CD14-positive monocyte (primary cell): ENCODE data around the gene DHX58. TPM values are rescaled to one million over a fixed set of nuclear protein-coding genes. Genes with fewer than 3 reads are reported as not detected.
A peak's percentile ranks its signal among the peaks of the same experiment; 100 is the strongest.
"Not testable (repeated sequence)": the region's sequence is repeated elsewhere in the genome, so short reads cannot be mapped to it uniquely, and the experiment has no call there.

Experiments used
- DNase-seq, 3 donors: peaks; one replicate each; pipeline ENCODE4 v3.0.0-alpha.2; 2011 to 2022
- H2AFZ ChIP-seq: 2 replicates; pipeline ENCODE4 v1.6.0; 2012; ENCODE audit warnings: mild to moderate bottlenecking, low read depth, low read length, inconsistent platforms; ENCODE audit not compliant: insufficient read depth, poor library complexity, severe bottlenecking
- H3K27ac ChIP-seq, 2 donors: 1 replicate in 1 of 2; 2 replicates in 1 of 2; pipeline ENCODE4 v1.5.1; 2012 to 2013; ENCODE audit warnings: low read length in 2 of 2, control low read depth in 1 of 2, inconsistent platforms in 1 of 2, low read depth in 1 of 2, mild to moderate bottlenecking in 1 of 2
- H3K27me3 ChIP-seq, 2 donors: one replicate each; pipeline versions ENCODE4 v1.6.0 to v1.6.1; 2011 to 2013; ENCODE audit warnings: low read length in 2 of 2; ENCODE audit not compliant: control insufficient read depth in 2 of 2, insufficient read depth in 2 of 2
- H3K36me3 ChIP-seq, 2 donors: replicated peaks in 1 of 2; 1 replicate in 1 of 2; 2 replicates in 1 of 2; pipeline versions ENCODE4 v1.5.1 to v1.6.1; 2012 to 2013; ENCODE audit warnings: low read length in 2 of 2, control low read depth in 1 of 2, inconsistent platforms in 1 of 2, mild to moderate bottlenecking in 1 of 2; ENCODE audit not compliant: insufficient read depth in 2 of 2, control insufficient read depth in 1 of 2
- H3K4me1 ChIP-seq, 2 donors: 1 replicate in 1 of 2; 2 replicates in 1 of 2; pipeline versions ENCODE4 v1.5.1 to v1.6.1; 2012 to 2013; ENCODE audit warnings: low read length in 2 of 2, control low read depth in 1 of 2, inconsistent platforms in 1 of 2, mild to moderate bottlenecking in 1 of 2, moderate library complexity in 1 of 2; ENCODE audit not compliant: insufficient read depth in 2 of 2, control insufficient read depth in 1 of 2
- H3K4me2 ChIP-seq: replicated peaks from 2 replicates; pipeline ENCODE3; 2012; ENCODE audit warnings: low read length, moderate library complexity, mild to moderate bottlenecking; ENCODE audit not compliant: poor library complexity, severe bottlenecking; ENCODE audit errors: extremely low read depth
- H3K4me3 ChIP-seq, 3 experiments: fragments of 200-600 bp in 1 of 3; sonication (generic) in 1 of 3; replicated peaks in 1 of 3; 1 replicate in 2 of 3; 2 replicates in 1 of 3; pipeline ENCODE4 v1.5.1; 2011 to 2013; ENCODE audit warnings: low read length in 3 of 3, mild to moderate bottlenecking in 3 of 3, control low read depth in 2 of 3, low read depth in 2 of 3, inconsistent platforms in 1 of 3, moderate library complexity in 1 of 3
- H3K79me2 ChIP-seq: 2 replicates; pipeline ENCODE4 v1.6.0; 2012; ENCODE audit warnings: mild to moderate bottlenecking, control low read depth, inconsistent platforms, low read length, moderate library complexity; ENCODE audit not compliant: insufficient read depth
- H3K9ac ChIP-seq: 2 replicates; pipeline ENCODE4 v1.6.0; 2017; ENCODE audit warnings: low read length, mild to moderate bottlenecking; ENCODE audit not compliant: insufficient read depth, poor library complexity, severe bottlenecking
- H3K9me3 ChIP-seq, 2 donors: replicated peaks in 1 of 2; 1 replicate in 1 of 2; 2 replicates in 1 of 2; pipeline versions ENCODE4 v1.5.1 to v1.6.1; 2012 to 2013; ENCODE audit warnings: low read length in 2 of 2, control low read depth in 1 of 2; ENCODE audit not compliant: control insufficient read depth in 1 of 2, insufficient read depth in 1 of 2
- H4K20me1 ChIP-seq: 2 replicates; pipeline ENCODE4 v1.6.0; 2012; ENCODE audit warnings: mild to moderate bottlenecking, low read length, control low read depth, moderate library complexity; ENCODE audit not compliant: insufficient read depth
- H3K27ac Mint-ChIP-seq, 7 donors: one replicate each; pipeline ENCODE4 v1.8.0; 2020; ENCODE audit warnings: mild to moderate bottlenecking in 7 of 7, mixed read lengths in 7 of 7, moderate library complexity in 6 of 7, inconsistent platforms in 2 of 7
- H3K27me3 Mint-ChIP-seq, 3 donors: one replicate each; pipeline ENCODE4 v1.8.0; 2021 to 2022; ENCODE audit warnings: low read depth in 3 of 3, mild to moderate bottlenecking in 3 of 3, mixed read lengths in 3 of 3, moderate library complexity in 3 of 3, inconsistent platforms in 1 of 3
- H3K36me3 Mint-ChIP-seq, 2 donors: one replicate each; pipeline ENCODE4 v1.8.0; 2020; ENCODE audit warnings: mixed read lengths in 2 of 2, inconsistent platforms in 1 of 2, mild to moderate bottlenecking in 1 of 2
- H3K4me1 Mint-ChIP-seq: one replicate; pipeline ENCODE4 v1.8.0; 2020; ENCODE audit warnings: mild to moderate bottlenecking, mixed read lengths
- H3K4me3 Mint-ChIP-seq, 2 donors: one replicate each; pipeline ENCODE4 v1.8.0; 2020; ENCODE audit warnings: mild to moderate bottlenecking in 2 of 2, mixed read lengths in 2 of 2, moderate library complexity in 1 of 2
- H3K9me3 Mint-ChIP-seq, 7 donors: one replicate each; pipeline ENCODE4 v1.8.0; 2020 to 2022; ENCODE audit warnings: mixed read lengths in 7 of 7, mild to moderate bottlenecking in 6 of 7, moderate library complexity in 6 of 7, inconsistent platforms in 2 of 7
- CTCF ChIP-seq: fragments of 200-600 bp; IDR thresholded peaks from one replicate; pipeline ENCODE4 v1.8.0; 2022; ENCODE audit warnings: antibody characterized with exemption, mild to moderate bottlenecking
- WGBS: methylation state at CpG from one replicate; pipeline ENCODE4 v1.1.5; 2013; ENCODE audit warnings: missing lambda C conversion rate; ENCODE audit not compliant: insufficient coverage; 5-methylcytosine and 5-hydroxymethylcytosine counted together
- intact Hi-C, 2 donors: fragments of 100-400 bp; cut with micrococcal nuclease; formaldehyde crosslinking; loops; one replicate each; pipeline versions ENCODE4 v1.15.0 to v1.15.1; 2023
- polyA plus RNA-seq, 3 donors: library from polyadenylated mRNA; depleted of rRNA in 1 of 3; unstranded in 2 of 3; stranded (reverse) in 1 of 3; fragments of 300-500 nt in 2 of 3; fragments of >200 nt in 1 of 3; fragmentation: Illumina TruSeq in 2 of 3; gene quantifications; 1 replicate in 2 of 3; 2 replicates in 1 of 3; pipeline ENCODE4 v1.2.3, GENCODE V29; 2012 to 2021

DHX58 gene
- polyA plus RNA-seq, 3 donors = 13.2 to 46.7 (median 16.0) TPM

- H3K9ac ChIP-seq = peak overlapping the region; percentile 94
- peak overlapping the region; percentile 75 for H3K4me2 ChIP-seq
- H2AFZ ChIP-seq = peak overlapping the region; percentile 53
- peak; percentile 48 to 76 (median 69) for DNase-seq
- peaks cover 19 to 34% of the 10 kb centered on the region in 2 donors for H3K4me1 ChIP-seq
- H3K9me3 Mint-ChIP-seq = no peaks in the 10 kb centered on the region
- peaks cover 15 to 30% of the 10 kb centered on the region in 2 donors for H3K36me3 Mint-ChIP-seq
- no peaks in the 10 kb centered on the region for H3K27me3 ChIP-seq
- H3K36me3 ChIP-seq = peaks cover 11 to 29% of the 10 kb centered on the region in 2 donors
- H3K4me3 ChIP-seq = peak overlapping the region; percentile 84 to 89 (median 88)
- intact Hi-C loops = loop anchor here in 1 of 2 donors (2.0 kb wide), 1 partner anchor 187 kb away; the partner anchor contains the start of gene CNP
- no CpG with 5 or more reads among the region's 15 CpGs for WGBS
- H3K79me2 ChIP-seq = peaks cover 58% of the 10 kb centered on the region
- no peaks in the 10 kb centered on the region for H3K9me3 ChIP-seq
- peak overlapping the region; percentile 78 to 87 for H3K27ac ChIP-seq
- TF ChIP-seq CTCF = no peak
- H3K27ac Mint-ChIP-seq = peak overlapping the region; percentile 88 to 97 (median 93)
- peaks cover 56% of the 10 kb centered on the region for H4K20me1 ChIP-seq
- H3K4me3 Mint-ChIP-seq = peak overlapping the region; percentile 93 to 97
- peaks cover 0 to 2% (median 0%) of the 10 kb centered on the region in 3 donors for H3K27me3 Mint-ChIP-seq
- H3K4me1 Mint-ChIP-seq = peaks cover 36% of the 10 kb centered on the region
Measured at GRCh38 chr17:42153919-42154742, 41.6 kb upstream of the DHX58 start.

GRCh38 chr17:42146911-42147607 is 34.5 kb upstream of the DHX58 start:
- Mint-ChIP-seq H3K27me3 (no peaks in the 10 kb centered on the region), H3K27ac (peak overlapping the region in 1 of 7 donors; percentile 34), H3K36me3 (peaks cover 41 to 73% of the 10 kb centered on the region in 2 donors), H3K9me3 (no peaks in the 10 kb centered on the region), H3K4me1 (peaks cover 24% of the 10 kb centered on the region), H3K4me3 (no peak overlapping the region)
- Histone ChIP-seq H3K4me1 (peaks cover 0 to 1% of the 10 kb centered on the region in 2 donors), H3K4me2 (no peak overlapping the region), H3K9ac (no peak overlapping the region), H3K9me3 (no peaks in the 10 kb centered on the region), H3K27ac (no peak overlapping the region), H3K79me2 (peaks cover 98% of the 10 kb centered on the region), H3K36me3 (peaks cover 41 to 84% of the 10 kb centered on the region in 2 donors), H3K27me3 (no peaks in the 10 kb centered on the region), H2AFZ (no peak overlapping the region), H4K20me1 (peaks cover 98% of the 10 kb centered on the region), H3K4me3 (no peak overlapping the region)
- TF ChIP-seq CTCF = no peak
- intact Hi-C loops = no loop called here
- 96% methylated on average over 4 of the region's 13 CpGs for WGBS
- no peak for DNase-seq

- H3K27me3 Mint-ChIP-seq, H3K4me3 Mint-ChIP-seq, H3K4me2 ChIP-seq, H3K4me3 ChIP-seq, H3K9me3 ChIP-seq, H3K27me3 ChIP-seq, DNase-seq, H2AFZ ChIP-seq, H3K9ac ChIP-seq, H3K9me3 Mint-ChIP-seq, intact Hi-C loops, H3K4me1 ChIP-seq: not testable (repeated sequence)
- WGBS = 100% methylated on average over 4 of the region's 4 CpGs
- Mint-ChIP-seq H3K36me3 (peaks cover 33 to 73% of the 10 kb centered on the region in 2 donors), H3K4me1 (peaks cover 33% of the 10 kb centered on the region), H3K27ac (peak overlapping the region in 3 of 7 donors; percentile 12 to 71 (median 24))
- Histone ChIP-seq H3K36me3 (peaks cover 41 to 86% of the 10 kb centered on the region in 2 donors), H3K27ac (peak overlapping the region in 1 of 2 donors; percentile 53), H4K20me1 (peaks cover 97% of the 10 kb centered on the region), H3K79me2 (peaks cover 98% of the 10 kb centered on the region)
Measured at GRCh38 chr17:42143138-42143537, 30.6 kb upstream of the DHX58 start.
